Measurements from ENCODE around the gene HECW1. TPM values are rescaled to one million over a fixed set of nuclear protein-coding genes. Genes with fewer than 3 reads are reported as not detected.

HECW1 gene
- polyA plus RNA-seq, 4 donors: under 0.01 to 0.10 (median 0.03) TPM; not detected in 1

DNA sequence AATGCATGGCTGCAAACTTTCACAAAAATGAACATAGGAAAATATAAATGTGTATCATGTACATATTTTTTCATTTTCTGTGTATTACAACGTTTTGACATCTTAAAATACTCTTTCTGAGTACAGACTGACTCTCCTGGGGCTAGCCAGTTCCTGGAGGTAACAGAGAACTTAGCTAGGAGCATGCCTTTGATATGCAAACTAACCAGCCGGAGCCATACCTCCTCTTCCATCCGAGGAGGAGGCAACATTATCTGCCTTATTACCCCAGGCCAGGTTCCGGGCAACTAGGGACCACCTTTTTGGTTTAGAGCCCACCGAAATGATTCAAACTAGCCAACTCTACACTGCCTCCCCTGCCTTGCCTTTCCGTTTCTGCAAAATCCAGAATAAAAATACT lies 33.7 kb upstream of the HECW1 start:
- Histone ChIP-seq H3K9me3 (ENCODE audit: control insufficient read depth in 2 of 2, insufficient read depth in 1 of 2, low read depth in 1 of 2, low read length in 1 of 2) (no peaks in the 10 kb centered on the region), H3K27me3 (ENCODE audit: control insufficient read depth in 3 of 3, insufficient read depth in 3 of 3, low read length in 3 of 3) (no peaks in the 10 kb centered on the region), H3K27ac (ENCODE audit: low read depth in 1 of 3, low read length in 2 of 3) (no peak overlapping the region), H3K4me1 (ENCODE audit: control insufficient read depth in 3 of 3, insufficient read depth in 2 of 3, low read depth in 1 of 3, low read length in 2 of 3) (no peaks in the 10 kb centered on the region), H3K36me3 (ENCODE audit: control insufficient read depth in 3 of 3, insufficient read depth in 2 of 3, low read depth in 1 of 3, low read length in 3 of 3) (no peaks in the 10 kb centered on the region), H3K4me3 (ENCODE audit: low read depth in 1 of 3, low read length in 3 of 3) (no peak overlapping the region)
- WGBS, 3 donors: 69 to 72% (median 72%) methylated on average over 6 of the region's 6 CpGs
- FAIRE-seq (no peak), DNase-seq (no peak)

DNA sequence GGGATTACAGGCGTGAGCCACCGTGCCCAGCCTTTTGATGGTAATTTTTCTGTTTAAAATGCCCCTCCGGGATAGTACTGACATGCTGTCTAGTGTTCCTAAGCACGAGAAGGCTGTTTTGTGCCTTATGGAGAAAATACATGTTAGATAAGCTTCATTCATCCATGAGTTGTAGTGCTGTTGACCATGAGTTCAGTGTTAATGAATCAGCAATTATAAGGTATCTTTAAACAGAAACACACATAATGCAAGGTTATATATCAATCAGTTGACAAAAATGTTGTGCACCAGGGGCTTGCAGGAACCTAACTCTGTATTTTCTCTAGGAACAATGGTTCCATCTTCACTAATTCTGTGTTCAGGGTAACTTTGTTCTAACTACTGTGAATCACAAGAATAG lies 30.8 kb upstream of the HECW1 start:
- Histone ChIP-seq H3K27me3 (ENCODE audit: control insufficient read depth in 3 of 3, insufficient read depth in 3 of 3, low read length in 3 of 3) (peaks cover 0 to 3% (median 0%) of the 10 kb centered on the region in 3 donors), H3K4me3 (ENCODE audit: low read depth in 1 of 3, low read length in 3 of 3) (no peak overlapping the region), H3K9me3 (ENCODE audit: control insufficient read depth in 2 of 2, insufficient read depth in 1 of 2, low read depth in 1 of 2, low read length in 1 of 2) (no peaks in the 10 kb centered on the region), H3K27ac (ENCODE audit: low read depth in 1 of 3, low read length in 2 of 3) (no peak overlapping the region), H3K4me1 (ENCODE audit: control insufficient read depth in 3 of 3, insufficient read depth in 2 of 3, low read depth in 1 of 3, low read length in 2 of 3) (no peaks in the 10 kb centered on the region), H3K36me3 (ENCODE audit: control insufficient read depth in 3 of 3, insufficient read depth in 2 of 3, low read depth in 1 of 3, low read length in 3 of 3) (no peaks in the 10 kb centered on the region)
- WGBS, 3 donors: 79 to 86% (median 79%) methylated on average over 4 of the region's 4 CpGs
- FAIRE-seq (no peak), DNase-seq (no peak)

DNA sequence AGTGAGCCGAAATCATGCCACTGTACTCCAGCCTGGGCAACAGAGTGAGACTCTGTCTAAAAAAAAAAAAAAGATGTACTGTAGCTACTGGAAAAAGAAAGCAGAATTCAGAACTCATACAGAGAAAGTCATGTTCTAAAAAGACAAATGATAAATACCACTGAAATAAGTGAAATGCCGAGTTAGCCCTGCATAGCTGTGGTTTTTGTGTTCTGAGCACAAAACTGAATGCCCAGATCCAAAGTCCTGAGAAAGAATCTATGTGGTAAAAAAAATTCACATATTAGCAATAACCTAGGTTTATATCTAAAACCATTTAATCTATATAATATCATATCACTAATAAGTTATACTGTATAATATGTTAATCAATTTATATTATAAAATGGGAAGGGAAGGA lies 29.3 kb upstream of the HECW1 start:
- Histone ChIP-seq H3K4me3 (ENCODE audit: low read depth in 1 of 3, low read length in 3 of 3) (no peak overlapping the region), H3K27ac (ENCODE audit: low read depth in 1 of 3, low read length in 2 of 3) (no peak overlapping the region), H3K9me3 (ENCODE audit: control insufficient read depth in 2 of 2, insufficient read depth in 1 of 2, low read depth in 1 of 2, low read length in 1 of 2) (no peaks in the 10 kb centered on the region), H3K4me1 (ENCODE audit: control insufficient read depth in 3 of 3, insufficient read depth in 2 of 3, low read depth in 1 of 3, low read length in 2 of 3) (no peaks in the 10 kb centered on the region), H3K36me3 (ENCODE audit: control insufficient read depth in 3 of 3, insufficient read depth in 2 of 3, low read depth in 1 of 3, low read length in 3 of 3) (no peaks in the 10 kb centered on the region), H3K27me3 (ENCODE audit: control insufficient read depth in 3 of 3, insufficient read depth in 3 of 3, low read length in 3 of 3) (peaks cover 0 to 3% (median 0%) of the 10 kb centered on the region in 3 donors)
- DNase-seq: no peak
- no peak for FAIRE-seq
- WGBS, 3 donors: 78 to 83% (median 82%) methylated on average over 2 of the region's 2 CpGs

- Histone ChIP-seq H3K9me3 (ENCODE audit: control insufficient read depth in 2 of 2, insufficient read depth in 1 of 2, low read depth in 1 of 2, low read length in 1 of 2) (no peaks in the 10 kb centered on the region), H3K36me3 (ENCODE audit: control insufficient read depth in 3 of 3, insufficient read depth in 2 of 3, low read depth in 1 of 3, low read length in 3 of 3) (no peaks in the 10 kb centered on the region), H3K27me3 (ENCODE audit: control insufficient read depth in 3 of 3, insufficient read depth in 3 of 3, low read length in 3 of 3) (peaks cover 0 to 6% (median 0%) of the 10 kb centered on the region in 3 donors), H3K4me1 (ENCODE audit: control insufficient read depth in 3 of 3, insufficient read depth in 2 of 3, low read depth in 1 of 3, low read length in 2 of 3) (no peaks in the 10 kb centered on the region), H3K4me3 (ENCODE audit: low read depth in 1 of 3, low read length in 3 of 3) (no peak overlapping the region), H3K27ac (ENCODE audit: low read depth in 1 of 3, low read length in 2 of 3) (no peak overlapping the region)
- FAIRE-seq: no peak
- 68 to 77% (median 70%) methylated on average over 2 of the region's 2 CpGs for WGBS, 3 donors
- DNase-seq: no peak
Measured at GRCh38 chr7:43085017-43085416, 27.4 kb upstream of the HECW1 start.

- 58 to 80% (median 78%) methylated on average over 1 of the region's 1 CpG for WGBS, 3 donors
- H3K36me3 ChIP-seq (ENCODE audit: control insufficient read depth in 3 of 3, insufficient read depth in 2 of 3, low read depth in 1 of 3, low read length in 3 of 3): no peaks in the 10 kb centered on the region
- DNase-seq (no peak), FAIRE-seq (no peak)
- H3K4me3 ChIP-seq (ENCODE audit: low read depth in 1 of 3, low read length in 3 of 3): no peak overlapping the region
- peaks cover 0 to 6% (median 0%) of the 10 kb centered on the region in 3 donors for H3K27me3 ChIP-seq (ENCODE audit: control insufficient read depth in 3 of 3, insufficient read depth in 3 of 3, low read length in 3 of 3)
- no peaks in the 10 kb centered on the region for H3K9me3 ChIP-seq (ENCODE audit: control insufficient read depth in 2 of 2, insufficient read depth in 1 of 2, low read depth in 1 of 2, low read length in 1 of 2)
- H3K27ac ChIP-seq (ENCODE audit: low read depth in 1 of 3, low read length in 2 of 3): no peak overlapping the region
- no peaks in the 10 kb centered on the region for H3K4me1 ChIP-seq (ENCODE audit: control insufficient read depth in 3 of 3, insufficient read depth in 2 of 3, low read depth in 1 of 3, low read length in 2 of 3)
Measured at GRCh38 chr7:43085992-43086391, 26.5 kb upstream of the HECW1 start.

GRCh38 chr7:43092819-43093218 lies 19.6 kb upstream of the HECW1 start:
- DNase-seq (no peak), FAIRE-seq (peak; percentile 26)
- Histone ChIP-seq H3K4me1 (ENCODE audit: control insufficient read depth in 3 of 3, insufficient read depth in 2 of 3, low read depth in 1 of 3, low read length in 2 of 3) (no peaks in the 10 kb centered on the region), H3K4me3 (ENCODE audit: low read depth in 1 of 3, low read length in 3 of 3) (no peak overlapping the region), H3K27ac (ENCODE audit: low read depth in 1 of 3, low read length in 2 of 3) (no peak overlapping the region), H3K9me3 (ENCODE audit: control insufficient read depth in 2 of 2, insufficient read depth in 1 of 2, low read depth in 1 of 2, low read length in 1 of 2) (no peaks in the 10 kb centered on the region), H3K36me3 (ENCODE audit: control insufficient read depth in 3 of 3, insufficient read depth in 2 of 3, low read depth in 1 of 3, low read length in 3 of 3) (no peaks in the 10 kb centered on the region), H3K27me3 (ENCODE audit: control insufficient read depth in 3 of 3, insufficient read depth in 3 of 3, low read length in 3 of 3) (peaks cover 0 to 3% (median 2%) of the 10 kb centered on the region in 3 donors)
- WGBS, 3 donors: 56 to 77% (median 68%) methylated on average over 1 of the region's 1 CpG

DNA sequence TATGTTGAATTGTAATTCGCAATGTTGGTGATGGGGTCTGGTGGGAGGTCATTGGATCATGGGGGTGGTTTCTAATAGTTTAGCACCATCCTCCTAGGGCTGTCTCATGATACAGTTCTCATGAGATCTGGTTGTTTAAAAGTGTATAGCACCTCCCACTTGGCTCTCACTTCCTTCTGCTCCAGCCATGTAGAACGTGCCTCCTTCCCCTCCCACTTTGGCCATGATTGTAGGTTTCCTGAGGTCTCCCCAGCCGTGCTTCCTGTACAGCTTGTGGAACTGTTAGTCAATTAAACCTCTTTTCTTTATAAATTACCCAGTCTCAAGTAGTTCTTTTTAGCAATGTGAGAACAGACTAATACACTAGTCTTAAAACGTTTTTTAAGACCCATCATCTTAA lies 15.6 kb upstream of the HECW1 start:
- H3K27ac ChIP-seq (ENCODE audit: low read depth in 1 of 3, low read length in 2 of 3): no peak overlapping the region
- H3K36me3 ChIP-seq (ENCODE audit: control insufficient read depth in 3 of 3, insufficient read depth in 2 of 3, low read depth in 1 of 3, low read length in 3 of 3): no peaks in the 10 kb centered on the region
- no peaks in the 10 kb centered on the region for H3K4me1 ChIP-seq (ENCODE audit: control insufficient read depth in 3 of 3, insufficient read depth in 2 of 3, low read depth in 1 of 3, low read length in 2 of 3)
- H3K9me3 ChIP-seq (ENCODE audit: control insufficient read depth in 2 of 2, insufficient read depth in 1 of 2, low read depth in 1 of 2, low read length in 1 of 2): no peaks in the 10 kb centered on the region
- 45 to 59% (median 54%) methylated on average over 4 of the region's 4 CpGs for WGBS, 3 donors
- H3K27me3 ChIP-seq (ENCODE audit: control insufficient read depth in 3 of 3, insufficient read depth in 3 of 3, low read length in 3 of 3): peaks cover 0 to 2% (median 0%) of the 10 kb centered on the region in 3 donors
- no peak for FAIRE-seq
- H3K4me3 ChIP-seq (ENCODE audit: low read depth in 1 of 3, low read length in 3 of 3): no peak overlapping the region
- DNase-seq: no peak

- no peak overlapping the region for H3K27ac ChIP-seq (ENCODE audit: low read depth in 1 of 3, low read length in 2 of 3)
- H3K27me3 ChIP-seq (ENCODE audit: control insufficient read depth in 3 of 3, insufficient read depth in 3 of 3, low read length in 3 of 3): peaks cover 0 to 2% (median 0%) of the 10 kb centered on the region in 3 donors
- no peaks in the 10 kb centered on the region for H3K9me3 ChIP-seq (ENCODE audit: control insufficient read depth in 2 of 2, insufficient read depth in 1 of 2, low read depth in 1 of 2, low read length in 1 of 2)
- H3K4me1 ChIP-seq (ENCODE audit: control insufficient read depth in 3 of 3, insufficient read depth in 2 of 3, low read depth in 1 of 3, low read length in 2 of 3): no peaks in the 10 kb centered on the region
- WGBS, 3 donors: 57 to 63% (median 62%) methylated on average over 6 of the region's 6 CpGs
- no peaks in the 10 kb centered on the region for H3K36me3 ChIP-seq (ENCODE audit: control insufficient read depth in 3 of 3, insufficient read depth in 2 of 3, low read depth in 1 of 3, low read length in 3 of 3)
- FAIRE-seq (no peak), DNase-seq (no peak)
- H3K4me3 ChIP-seq (ENCODE audit: low read depth in 1 of 3, low read length in 3 of 3): no peak overlapping the region
Measured at GRCh38 chr7:43099750-43100149, 12.7 kb upstream of the HECW1 start.

- Histone ChIP-seq H3K4me1 (ENCODE audit: control insufficient read depth in 3 of 3, insufficient read depth in 2 of 3, low read depth in 1 of 3, low read length in 2 of 3) (no peaks in the 10 kb centered on the region), H3K9me3 (ENCODE audit: control insufficient read depth in 2 of 2, insufficient read depth in 1 of 2, low read depth in 1 of 2, low read length in 1 of 2) (no peaks in the 10 kb centered on the region), H3K27me3 (ENCODE audit: control insufficient read depth in 3 of 3, insufficient read depth in 3 of 3, low read length in 3 of 3) (no peaks in the 10 kb centered on the region), H3K4me3 (ENCODE audit: low read depth in 1 of 3, low read length in 3 of 3) (no peak overlapping the region), H3K27ac (ENCODE audit: low read depth in 1 of 3, low read length in 2 of 3) (no peak overlapping the region), H3K36me3 (ENCODE audit: control insufficient read depth in 3 of 3, insufficient read depth in 2 of 3, low read depth in 1 of 3, low read length in 3 of 3) (no peaks in the 10 kb centered on the region)
- DNase-seq (no peak), FAIRE-seq (no peak)
- WGBS, 3 donors: 77 to 86% (median 82%) methylated on average over 1 of the region's 1 CpG
Measured at GRCh38 chr7:43104874-43105520, 7.5 kb upstream of the HECW1 start.

Data from small intestine (tissue), 7 donors.